Lung (tissue), 12 donors: ENCODE results near the gene SLC26A1. TPM values are rescaled to one million over a fixed set of nuclear protein-coding genes. Genes with fewer than 3 reads are reported as not detected.
"Not testable (repeated sequence)": the region's sequence is repeated elsewhere in the genome, so short reads cannot be mapped to it uniquely, and the experiment has no call there.

Experiments used
- ATAC-seq: fragments of 200-7000 bp; cut with Tn5 transposase; one replicate; pipeline ENCODE4 v1.9.1; 2020; ENCODE audit warnings: moderate number of reproducible peaks; ENCODE audit not compliant: insufficient read depth, low FRiP score
- DNase-seq, 3 donors: peaks; one replicate each; pipeline ENCODE4 v3.0.0-alpha.2; 2013 to 2017
- H3K27ac ChIP-seq, 2 donors: one replicate each; pipeline ENCODE4 v1.5.1; 2013; ENCODE audit warnings: mild to moderate bottlenecking in 2 of 2, moderate library complexity in 2 of 2, control low read depth in 1 of 2, inconsistent platforms in 1 of 2, low read depth in 1 of 2, low read length in 1 of 2
- H3K27me3 ChIP-seq, 3 donors: one replicate each; pipeline ENCODE4 v1.5.1; 2013; ENCODE audit warnings: low read length in 2 of 3; ENCODE audit not compliant: control insufficient read depth in 3 of 3, insufficient read depth in 3 of 3
- H3K36me3 ChIP-seq, 4 donors: one replicate each; pipeline ENCODE4 v1.5.1; 2013; ENCODE audit warnings: low read length in 4 of 4, mild to moderate bottlenecking in 1 of 4, moderate library complexity in 1 of 4; ENCODE audit not compliant: control insufficient read depth in 4 of 4, insufficient read depth in 4 of 4
- H3K4me1 ChIP-seq, 5 donors: one replicate each; pipeline ENCODE4 v1.5.1; 2013; ENCODE audit warnings: low read length in 5 of 5, mild to moderate bottlenecking in 2 of 5, moderate library complexity in 1 of 5; ENCODE audit not compliant: control insufficient read depth in 5 of 5, insufficient read depth in 5 of 5
- H3K4me3 ChIP-seq: one replicate; pipeline ENCODE4 v1.5.1; 2013; ENCODE audit warnings: mild to moderate bottlenecking, control low read depth, moderate library complexity
- H3K9ac ChIP-seq, 2 donors: one replicate each; pipeline ENCODE4 v1.5.1; 2013; ENCODE audit warnings: low read length in 2 of 2, control low read depth in 1 of 2; ENCODE audit not compliant: insufficient read depth in 1 of 2
- H3K9me3 ChIP-seq, 4 donors: one replicate each; pipeline ENCODE4 v1.5.1; 2013; ENCODE audit warnings: low read length in 3 of 4, mild to moderate bottlenecking in 1 of 4, moderate library complexity in 1 of 4; ENCODE audit not compliant: control insufficient read depth in 4 of 4, insufficient read depth in 3 of 4
- WGBS, 2 donors: extraction: QIAGEN DNeasy Blood & Tissue Kit; methylation state at CpG; one replicate each; pipeline ENCODE4 v1.1.7; 2013; 5-methylcytosine and 5-hydroxymethylcytosine counted together
- polyA plus RNA-seq, 2 donors: library from polyadenylated mRNA; stranded (reverse); fragments of 200-250 nt; gene quantifications; one replicate each; pipeline ENCODE4 v1.2.1, GENCODE V29; 2013
- total RNA-seq, 2 donors: library from RNA; depleted of rRNA in 1 of 2; stranded (reverse); fragments of >200 nt in 1 of 2; gene quantifications; one replicate each; pipeline ENCODE4 v1.2.1, GENCODE V29; 2014 to 2021
- TF ChIP-seq, protein P1 (sequence below): IDR thresholded peaks from 2 replicates; pipeline ENCODE4 v1.5.1; 2012; ENCODE audit warnings: mild to moderate bottlenecking; ENCODE audit errors: control extremely low read depth, extremely low read depth
- donor health status: control.
- donor health status: control.
- donor health status: Bipolar disorder and iron deficiency.
- donor health status: healthy.
- donor health status: DM: yes; HTN: yes; CAD: no.

SLC26A1 gene
- total and polyA plus RNA-seq, 4 donors: 0.20 to 0.83 (median 0.50) TPM

DNA sequence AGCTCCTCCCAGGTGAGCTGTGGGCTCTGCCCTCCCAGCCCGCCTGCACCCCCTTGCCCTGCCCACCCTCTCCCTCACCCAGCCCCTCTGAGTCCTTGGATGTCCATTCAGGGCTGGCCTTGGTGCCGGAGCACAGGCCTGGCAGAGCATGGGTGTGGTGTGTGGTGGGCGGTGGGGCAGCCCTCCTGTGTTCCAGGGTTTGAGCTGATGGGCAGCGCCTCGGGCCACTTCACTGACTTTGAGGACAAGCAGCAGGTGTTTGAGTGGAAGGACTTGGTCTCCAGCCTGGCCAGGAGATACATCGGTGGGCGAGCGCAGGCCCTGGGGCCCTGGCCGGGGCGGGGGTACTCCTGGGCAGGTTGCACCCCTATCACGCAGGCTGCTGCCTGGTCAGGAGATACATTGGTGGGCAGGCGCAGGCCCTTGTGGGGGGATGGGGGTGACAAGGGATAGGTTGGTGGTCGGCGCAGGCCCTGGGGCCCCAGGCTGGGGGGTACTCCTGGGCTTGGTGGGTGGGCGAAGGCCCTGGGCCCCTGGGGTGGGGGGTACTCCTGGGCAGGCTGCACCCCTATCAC, 7.6 kb upstream of the SLC26A1 start:
- Histone ChIP-seq H3K9me3 (peaks cover 0 to 13% (median 0%) of the 10 kb centered on the region in 4 donors), H3K27ac (no peak overlapping the region), H3K4me3 (no peak overlapping the region), H3K4me1 (peaks cover 0 to 20% (median 3%) of the 10 kb centered on the region in 5 donors), H3K27me3 (peaks cover 14 to 65% (median 33%) of the 10 kb centered on the region in 3 donors), H3K9ac (no peak overlapping the region), H3K36me3 (no peaks in the 10 kb centered on the region)
- no peak for DNase-seq
- ATAC-seq: no peak
- WGBS, 2 donors: 86 to 95% methylated on average over 15 of the region's 15 CpGs
- TF ChIP-seq, protein P1, sequence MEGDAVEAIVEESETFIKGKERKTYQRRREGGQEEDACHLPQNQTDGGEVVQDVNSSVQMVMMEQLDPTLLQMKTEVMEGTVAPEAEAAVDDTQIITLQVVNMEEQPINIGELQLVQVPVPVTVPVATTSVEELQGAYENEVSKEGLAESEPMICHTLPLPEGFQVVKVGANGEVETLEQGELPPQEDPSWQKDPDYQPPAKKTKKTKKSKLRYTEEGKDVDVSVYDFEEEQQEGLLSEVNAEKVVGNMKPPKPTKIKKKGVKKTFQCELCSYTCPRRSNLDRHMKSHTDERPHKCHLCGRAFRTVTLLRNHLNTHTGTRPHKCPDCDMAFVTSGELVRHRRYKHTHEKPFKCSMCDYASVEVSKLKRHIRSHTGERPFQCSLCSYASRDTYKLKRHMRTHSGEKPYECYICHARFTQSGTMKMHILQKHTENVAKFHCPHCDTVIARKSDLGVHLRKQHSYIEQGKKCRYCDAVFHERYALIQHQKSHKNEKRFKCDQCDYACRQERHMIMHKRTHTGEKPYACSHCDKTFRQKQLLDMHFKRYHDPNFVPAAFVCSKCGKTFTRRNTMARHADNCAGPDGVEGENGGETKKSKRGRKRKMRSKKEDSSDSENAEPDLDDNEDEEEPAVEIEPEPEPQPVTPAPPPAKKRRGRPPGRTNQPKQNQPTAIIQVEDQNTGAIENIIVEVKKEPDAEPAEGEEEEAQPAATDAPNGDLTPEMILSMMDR: no peak

DNA sequence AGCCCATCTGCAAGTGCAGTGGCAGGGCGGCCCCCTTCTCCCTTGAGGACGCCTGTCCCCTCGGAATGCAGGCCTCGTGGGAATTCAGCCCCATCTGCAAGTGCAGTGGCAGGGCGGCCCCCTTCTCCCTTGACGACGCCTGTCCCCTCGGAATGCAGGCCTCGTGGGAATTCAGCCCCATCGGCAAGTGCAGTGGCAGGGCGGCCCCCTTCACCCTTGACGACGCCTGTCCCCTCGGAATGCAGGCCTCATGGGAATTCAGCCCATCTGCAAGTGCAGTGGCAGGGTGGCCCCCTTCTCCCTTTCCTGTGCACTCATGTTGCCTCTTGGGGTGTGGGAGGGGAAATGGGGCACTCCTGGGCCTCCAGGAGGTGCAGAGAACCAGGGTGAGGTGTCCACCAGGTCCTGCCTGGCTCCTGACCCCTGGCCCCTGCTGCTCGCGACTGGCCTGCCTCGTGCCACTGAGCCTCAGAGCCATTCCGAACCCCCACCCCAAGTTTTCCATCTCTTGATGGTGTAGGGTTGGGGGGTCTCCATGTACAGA, 6.8 kb upstream of the SLC26A1 start:
- Histone ChIP-seq H3K9me3 (peaks cover 0 to 11% (median 0%) of the 10 kb centered on the region in 4 donors), H3K9ac (no peak overlapping the region), H3K27ac (no peak overlapping the region), H3K4me3 (no peak overlapping the region), H3K4me1 (peaks cover 0 to 20% (median 3%) of the 10 kb centered on the region in 5 donors), H3K27me3 (peaks cover 14 to 65% (median 33%) of the 10 kb centered on the region in 3 donors), H3K36me3 (no peaks in the 10 kb centered on the region)
- WGBS, 2 donors: 55 to 67% methylated on average over 18 of the region's 18 CpGs
- ATAC-seq: no peak
- TF ChIP-seq, protein P1: no peak
- no peak for DNase-seq

DNA sequence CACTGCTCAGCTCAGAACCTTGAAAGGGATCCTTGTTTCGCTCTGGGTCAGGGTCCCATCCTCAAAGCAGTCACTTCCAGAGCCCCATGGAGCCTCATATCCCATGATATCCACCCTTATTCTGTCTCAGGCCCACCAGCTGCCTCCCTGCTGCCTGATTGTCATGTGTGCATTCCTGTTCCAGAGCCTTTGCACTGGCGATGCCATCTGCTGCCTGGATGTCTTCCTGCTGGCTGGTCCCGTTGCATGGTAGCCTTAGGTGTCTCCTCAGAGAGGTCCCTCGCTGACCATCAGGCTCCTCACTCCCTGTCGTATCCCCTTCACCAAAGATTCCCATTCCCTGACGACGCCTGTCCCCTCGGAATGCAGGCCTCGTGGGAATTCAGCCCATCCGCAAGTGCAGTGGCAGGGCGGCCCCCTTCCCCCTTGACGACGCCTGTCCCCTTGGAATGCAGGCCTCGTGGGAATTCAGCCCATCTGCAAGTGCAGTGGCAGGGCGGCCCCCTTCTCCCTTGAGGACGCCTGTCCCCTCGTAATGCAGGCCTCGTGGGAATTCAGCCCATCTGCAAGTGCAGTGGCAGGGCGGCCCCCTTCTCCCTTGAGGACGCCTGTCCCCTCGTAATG, 6.1 kb upstream of the SLC26A1 start:
- peaks cover 14 to 60% (median 33%) of the 10 kb centered on the region in 3 donors for H3K27me3 ChIP-seq
- H3K9me3 ChIP-seq: peaks cover 0 to 11% (median 0%) of the 10 kb centered on the region in 4 donors
- peaks cover 0 to 20% (median 3%) of the 10 kb centered on the region in 5 donors for H3K4me1 ChIP-seq
- WGBS, 2 donors: 56 to 61% methylated on average over 16 to 21 of the region's 21 CpGs
- not testable (repeated sequence) for H3K36me3 ChIP-seq, H3K27ac ChIP-seq, DNase-seq, H3K9ac ChIP-seq, ATAC-seq, H3K4me3 ChIP-seq

DNA sequence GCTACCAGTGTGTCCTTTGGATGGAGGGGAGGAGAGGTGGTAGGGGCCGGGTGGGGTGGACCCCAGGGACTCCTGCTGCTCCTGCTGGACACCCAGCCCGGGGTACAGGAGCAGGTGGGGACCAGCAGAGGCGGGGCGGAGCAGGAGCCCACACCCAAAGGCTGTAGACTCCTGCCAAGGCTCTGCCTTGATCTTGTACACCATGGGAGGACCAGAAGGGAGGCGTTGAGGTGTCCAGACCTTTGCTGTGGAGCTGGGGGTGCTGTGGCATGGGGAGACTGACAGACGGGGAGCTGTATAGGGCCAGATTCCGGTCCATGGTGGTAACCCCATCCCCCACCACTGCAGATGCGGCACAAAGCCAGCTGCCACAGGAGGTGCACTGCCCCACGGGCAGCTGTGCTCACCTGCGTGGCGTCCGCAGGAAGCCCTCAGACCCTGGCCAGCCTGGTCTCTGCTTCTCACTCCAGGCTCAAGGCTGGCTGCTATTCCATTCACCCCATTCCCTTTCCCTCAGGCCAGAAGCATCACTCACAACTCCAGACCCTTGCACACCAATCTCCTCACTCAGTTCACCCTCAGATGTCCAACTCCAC, 5.0 kb upstream of the SLC26A1 start:
- TF ChIP-seq, protein P1: no peak
- no peak for DNase-seq
- peaks cover 9 to 51% (median 25%) of the 10 kb centered on the region in 3 donors for H3K27me3 ChIP-seq

More for the DNA sequence above, 5.0 kb upstream of the SLC26A1 start:
- 43 to 56% methylated on average over 12 of the region's 12 CpGs for WGBS, 2 donors
- no peaks in the 10 kb centered on the region for H3K36me3 ChIP-seq
- no peak overlapping the region for H3K27ac ChIP-seq
- peaks cover 0 to 16% (median 3%) of the 10 kb centered on the region in 5 donors for H3K4me1 ChIP-seq
- no peak overlapping the region for H3K9ac ChIP-seq
- ATAC-seq: no peak
- peaks cover 0 to 11% (median 0%) of the 10 kb centered on the region in 4 donors for H3K9me3 ChIP-seq
- H3K4me3 ChIP-seq: no peak overlapping the region
